ENCODE data around the gene LYPD6.

The LYPD6 gene

DNA sequence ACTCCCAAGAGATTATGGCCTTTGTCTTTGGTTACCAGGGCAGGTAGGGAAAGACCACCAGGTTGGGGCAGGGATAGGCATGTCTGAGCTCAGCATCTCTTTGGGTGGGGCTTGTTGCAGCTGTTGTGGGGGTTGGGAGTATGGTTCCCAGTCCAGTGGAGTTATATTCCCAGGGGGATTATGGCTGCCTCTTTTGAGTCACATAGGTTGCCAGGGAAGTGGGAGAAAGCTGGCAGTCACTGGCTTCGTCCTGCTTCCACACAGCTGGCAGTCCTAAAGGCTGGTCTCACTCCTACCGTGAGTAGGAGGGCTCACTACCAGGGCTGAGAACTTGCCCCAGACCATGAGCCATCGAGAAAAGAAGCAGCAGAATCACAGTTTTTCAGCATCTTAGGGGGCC is 79.1 kb downstream of the LYPD6 start:
- TF ChIP-seq, protein P1, sequence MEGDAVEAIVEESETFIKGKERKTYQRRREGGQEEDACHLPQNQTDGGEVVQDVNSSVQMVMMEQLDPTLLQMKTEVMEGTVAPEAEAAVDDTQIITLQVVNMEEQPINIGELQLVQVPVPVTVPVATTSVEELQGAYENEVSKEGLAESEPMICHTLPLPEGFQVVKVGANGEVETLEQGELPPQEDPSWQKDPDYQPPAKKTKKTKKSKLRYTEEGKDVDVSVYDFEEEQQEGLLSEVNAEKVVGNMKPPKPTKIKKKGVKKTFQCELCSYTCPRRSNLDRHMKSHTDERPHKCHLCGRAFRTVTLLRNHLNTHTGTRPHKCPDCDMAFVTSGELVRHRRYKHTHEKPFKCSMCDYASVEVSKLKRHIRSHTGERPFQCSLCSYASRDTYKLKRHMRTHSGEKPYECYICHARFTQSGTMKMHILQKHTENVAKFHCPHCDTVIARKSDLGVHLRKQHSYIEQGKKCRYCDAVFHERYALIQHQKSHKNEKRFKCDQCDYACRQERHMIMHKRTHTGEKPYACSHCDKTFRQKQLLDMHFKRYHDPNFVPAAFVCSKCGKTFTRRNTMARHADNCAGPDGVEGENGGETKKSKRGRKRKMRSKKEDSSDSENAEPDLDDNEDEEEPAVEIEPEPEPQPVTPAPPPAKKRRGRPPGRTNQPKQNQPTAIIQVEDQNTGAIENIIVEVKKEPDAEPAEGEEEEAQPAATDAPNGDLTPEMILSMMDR (conservative IDR thresholded peaks at IDR 0.05): no peak
- no peak overlapping the region for H3K27ac ChIP-seq

DNA sequence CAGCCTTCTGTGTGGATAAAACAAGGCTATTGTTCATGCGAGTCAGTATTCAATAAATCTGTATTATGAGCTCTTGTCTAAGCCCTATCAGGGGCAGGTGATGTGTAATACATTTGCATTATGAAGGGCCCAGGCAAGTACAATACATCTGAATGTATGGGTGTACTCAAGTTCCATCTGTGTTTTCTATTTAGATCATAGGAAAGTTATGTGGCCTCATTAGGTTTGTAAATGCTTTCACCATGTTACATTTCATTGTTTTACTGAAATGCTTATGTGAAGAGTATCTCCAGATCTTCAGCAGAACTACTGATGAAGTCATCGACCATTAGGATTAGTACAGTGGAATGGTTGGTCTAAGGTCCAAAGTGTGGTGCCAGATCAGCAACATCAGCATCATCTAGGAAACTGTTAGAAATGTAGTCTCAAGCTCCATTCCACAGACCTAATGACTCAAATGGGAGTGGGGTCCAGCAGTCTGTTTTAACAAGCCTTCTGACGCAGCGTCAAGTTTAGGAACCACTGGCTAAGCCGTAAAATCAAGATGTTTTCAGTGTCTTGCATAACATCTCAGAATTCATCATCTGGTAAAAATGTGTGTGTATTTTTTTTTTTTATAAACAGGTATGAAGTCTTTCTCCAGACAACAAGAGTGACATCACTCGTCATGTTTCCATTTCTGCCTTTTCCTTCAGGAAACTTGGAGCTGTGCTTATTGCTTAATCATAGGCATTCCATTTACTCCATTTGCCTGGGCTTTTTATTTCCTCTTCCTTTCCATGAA is 80.5 kb downstream of the LYPD6 start:
- peak overlapping the region; percentile 34; the same call in 1 of the 2 replicates for H3K27ac ChIP-seq
- TF ChIP-seq, protein P1 (conservative IDR thresholded peaks at IDR 0.05): no peak

DNA sequence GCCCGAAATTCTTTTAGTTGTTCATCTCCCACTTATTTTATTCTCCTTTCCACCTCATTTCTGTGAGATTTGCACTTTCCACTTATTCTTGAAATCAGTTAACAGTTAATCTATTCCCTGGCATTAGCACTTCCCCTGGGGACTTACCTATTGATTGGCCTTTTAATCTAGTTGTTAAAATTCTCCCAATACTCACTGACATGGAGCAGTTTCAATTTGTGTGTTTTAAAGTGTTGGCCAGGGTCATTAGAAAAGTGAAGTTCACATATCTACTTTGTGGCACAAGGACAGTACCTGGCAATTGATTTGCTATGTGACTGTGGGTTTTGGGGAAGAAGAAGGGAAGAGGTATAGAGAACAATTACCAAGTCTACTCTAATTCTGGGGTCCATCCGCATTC is 83.1 kb downstream of the LYPD6 start:
- TF ChIP-seq, protein P1 (conservative IDR thresholded peaks at IDR 0.05): no peak
- no peak overlapping the region for H3K27ac ChIP-seq

DNA sequence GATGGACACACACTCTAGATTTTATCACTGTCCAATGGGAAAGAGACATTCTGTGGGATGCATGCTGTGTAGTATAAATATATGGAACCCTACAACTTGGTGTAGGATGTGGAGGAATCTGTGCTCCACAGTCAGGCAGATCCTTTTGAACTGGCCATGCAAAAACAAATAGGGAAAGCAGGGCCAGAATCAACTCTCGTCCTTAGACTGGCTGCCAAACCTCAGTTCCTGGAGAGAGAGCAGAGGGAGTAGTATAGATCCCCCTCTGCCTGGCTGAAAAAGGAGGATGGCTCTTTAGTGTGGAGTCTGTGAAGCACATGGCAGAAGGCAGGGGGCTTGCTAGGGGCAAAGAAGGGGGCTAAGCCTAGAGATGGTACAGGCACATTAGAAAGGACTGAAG is 84.7 kb downstream of the LYPD6 start:
- no peak overlapping the region for H3K27ac ChIP-seq
- TF ChIP-seq, protein P1 (conservative IDR thresholded peaks at IDR 0.05): no peak

DNA sequence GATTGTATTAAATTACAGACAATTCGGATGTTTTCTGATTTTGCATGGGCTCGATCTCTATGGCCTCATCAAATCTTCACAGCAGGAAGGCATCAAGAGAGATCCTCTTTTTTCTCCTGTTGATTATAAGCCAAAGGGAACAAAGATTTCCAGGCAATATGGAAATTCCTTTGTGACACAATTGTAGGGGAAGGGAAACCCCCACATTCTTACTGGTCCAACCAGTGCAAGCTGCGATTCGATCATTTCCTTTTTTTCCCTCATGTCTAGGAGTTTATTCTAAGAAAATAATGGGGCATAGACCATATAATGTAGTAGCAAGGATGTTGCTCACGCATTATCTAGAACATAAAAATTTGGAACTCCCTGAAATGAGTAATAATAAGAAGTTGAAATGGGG is 87.7 kb downstream of the LYPD6 start:
- TF ChIP-seq, protein P1 (conservative IDR thresholded peaks at IDR 0.05): no peak
- no peak overlapping the region for H3K27ac ChIP-seq

DNA sequence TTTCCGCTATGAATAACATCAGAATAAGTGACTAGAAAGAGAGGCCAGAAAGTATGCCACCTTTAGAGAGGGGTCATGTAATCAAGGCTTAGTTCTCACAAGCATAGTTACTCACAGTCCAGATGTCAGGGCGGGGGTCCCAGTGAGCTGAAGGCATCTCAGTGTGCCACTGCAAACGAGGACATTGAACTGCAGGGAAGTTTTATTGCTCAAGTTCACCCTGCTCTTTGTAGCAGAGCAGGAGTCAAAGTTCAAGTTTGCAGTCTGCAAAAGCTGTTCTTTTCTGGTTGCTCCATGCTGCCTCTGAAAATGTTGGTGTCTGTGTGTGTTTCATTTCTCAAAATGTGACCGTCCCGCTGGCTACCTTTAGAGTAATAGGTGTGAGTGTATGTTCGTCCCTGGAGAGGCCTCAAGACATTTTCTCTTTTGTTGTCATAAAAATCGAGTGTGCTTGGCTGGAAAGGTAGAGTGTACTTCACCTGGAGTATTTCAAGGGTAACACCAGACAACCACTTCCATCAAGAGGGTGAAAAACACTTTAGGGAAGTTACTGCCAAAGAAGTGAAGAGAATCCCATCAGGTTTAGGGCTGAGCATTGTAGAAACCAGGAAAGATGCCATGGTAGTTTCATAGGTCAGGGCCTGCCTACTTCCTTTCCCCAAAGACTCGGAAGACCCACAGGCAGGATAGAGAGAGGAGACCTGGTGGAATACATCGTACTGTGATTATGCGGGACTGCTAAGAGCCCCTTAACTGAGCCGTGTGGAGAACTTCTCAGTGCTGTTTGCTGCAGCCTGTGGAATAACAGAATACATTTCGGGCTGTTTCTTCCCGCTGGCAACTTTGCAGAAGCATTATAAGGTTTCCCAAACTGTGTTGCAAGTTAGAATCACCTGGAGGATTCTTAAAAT is 89.9 kb downstream of the LYPD6 start:
- H3K27ac ChIP-seq: no peak overlapping the region
- TF ChIP-seq, protein P1 (conservative IDR thresholded peaks at IDR 0.05): no peak

DNA sequence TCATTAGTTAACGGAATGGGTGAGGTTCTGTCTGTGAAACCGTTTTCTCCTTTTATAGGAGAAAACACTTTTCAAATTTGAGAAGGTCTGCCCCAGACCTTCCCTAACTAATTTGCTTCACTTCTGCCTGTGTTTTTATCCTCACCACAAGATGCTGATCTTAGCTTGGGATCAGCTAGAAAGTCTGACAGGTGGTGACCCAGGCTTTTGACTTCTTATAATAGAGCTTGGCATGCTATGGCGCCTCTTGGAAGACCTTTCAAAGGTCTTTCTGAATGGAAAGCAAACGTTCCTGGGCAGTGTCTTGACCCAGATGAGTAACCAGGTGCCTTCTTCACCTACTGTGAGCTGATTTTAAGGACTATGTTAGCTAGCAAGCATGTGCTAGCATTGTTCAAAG is 91.4 kb downstream of the LYPD6 start:
- TF ChIP-seq, protein P1 (conservative IDR thresholded peaks at IDR 0.05): no peak
- no peak overlapping the region for H3K27ac ChIP-seq
